Suprapubic skin (tissue), 4 donors: ENCODE measurements around the gene CYTH2. TPM values are rescaled to one million over a fixed set of nuclear protein-coding genes. Genes with fewer than 3 reads are reported as not detected.
A peak's percentile ranks its signal among the peaks of the same experiment; 100 is the strongest.
"Not testable (repeated sequence)": the region's sequence is repeated elsewhere in the genome, so short reads cannot be mapped to it uniquely, and the experiment has no call there.

Source experiments
- DNase-seq, 2 donors: peaks; one replicate each; pipeline ENCODE4 v3.0.0-alpha.2; 2019; ENCODE audit warnings: low spot score in 2 of 2
- H3K27ac ChIP-seq: fragments of 200-600 bp; sonication (generic); one replicate; pipeline ENCODE4 v1.5.1; 2019
- H3K27me3 ChIP-seq: fragments of 200-600 bp; sonication (generic); one replicate; pipeline ENCODE4 v1.5.1; 2019
- H3K36me3 ChIP-seq: fragments of 200-600 bp; sonication (generic); one replicate; pipeline ENCODE4 v1.5.1; 2019
- H3K4me1 ChIP-seq: fragments of 200-600 bp; sonication (generic); one replicate; pipeline ENCODE4 v1.5.1; 2019
- H3K4me3 ChIP-seq: fragments of 200-600 bp; sonication (generic); one replicate; pipeline ENCODE4 v1.5.1; 2019; ENCODE audit warnings: mild to moderate bottlenecking
- H3K9me3 ChIP-seq: fragments of 200-600 bp; sonication (generic); one replicate; pipeline ENCODE4 v1.5.1; 2019
- CTCF ChIP-seq, 2 donors: fragments of 200-600 bp in 1 of 2; fragments of 450-650 bp in 1 of 2; sonication (generic) in 1 of 2; IDR thresholded peaks; one replicate each; pipeline ENCODE4 v1.5.1; 2016 to 2019; ENCODE audit warnings: antibody characterized with exemption in 2 of 2, mild to moderate bottlenecking in 1 of 2, moderate library complexity in 1 of 2
- EP300 ChIP-seq: sonication (generic); formaldehyde crosslinking; IDR thresholded peaks from one replicate; pipeline ENCODE4 v1.6.1; 2017; ENCODE audit warnings: antibody characterized with exemption
- POLR2A ChIP-seq, 2 donors: fragments of 450-650 bp; IDR thresholded peaks; one replicate each; pipeline ENCODE4 v1.6.1; 2017; ENCODE audit warnings: antibody characterized with exemption in 2 of 2, mild to moderate bottlenecking in 2 of 2, moderate library complexity in 2 of 2
- POLR2AphosphoS5 ChIP-seq, 3 donors: sonication (generic); formaldehyde crosslinking; IDR thresholded peaks; one replicate each; pipeline ENCODE4 v1.6.1; 2017; ENCODE audit warnings: antibody characterized with exemption in 3 of 3
- WGBS: methylation state at CpG from one replicate; pipeline ENCODE4 v1.1.5; 2018; 5-methylcytosine and 5-hydroxymethylcytosine counted together
- total RNA-seq, 4 donors: library from RNA; depleted of rRNA; stranded (reverse); fragments of >200 nt; gene quantifications; one replicate each; pipeline ENCODE4 v1.1.0, GENCODE V29; 2016

Gene CYTH2
- total RNA-seq, 4 donors from 2014 or later: 54.9 to 86.5 (median 63.2) TPM

- H3K9me3 ChIP-seq: no peaks in the 10 kb centered on the region
- H3K27ac ChIP-seq: no peak overlapping the region
- peaks cover 1% of the 10 kb centered on the region for H3K36me3 ChIP-seq
- DNase-seq: no peak
- H3K27me3 ChIP-seq: no peaks in the 10 kb centered on the region
- H3K4me1 ChIP-seq: peaks cover 47% of the 10 kb centered on the region
- H3K4me3 ChIP-seq: no peak overlapping the region
- no peak for TF ChIP-seq POLR2AphosphoS5 (IDR thresholded peaks at IDR 0.05)
- no peak for TF ChIP-seq CTCF (IDR thresholded peaks at IDR 0.05)
- no peak for TF ChIP-seq POLR2A (IDR thresholded peaks at IDR 0.05)
- TF ChIP-seq EP300: no peak
- 81% methylated on average over 16 of the region's 16 CpGs for WGBS
Observed at GRCh38 chr19:48484247-48484893, 15.2 kb downstream of the CYTH2 start.

GRCh38 chr19:48484931-48485612 lies 15.9 kb downstream of the CYTH2 start:
- 87% methylated on average over 35 of the region's 37 CpGs for WGBS
- H3K4me3 ChIP-seq: no peak overlapping the region
- no peak for TF ChIP-seq POLR2AphosphoS5 (IDR thresholded peaks at IDR 0.05)
- TF ChIP-seq POLR2A (IDR thresholded peaks at IDR 0.05): no peak
- TF ChIP-seq EP300: no peak
- TF ChIP-seq CTCF (IDR thresholded peaks at IDR 0.05): no peak

GRCh38 chr19:48486706-48487105 lies 17.5 kb downstream of the CYTH2 start:
- not testable (repeated sequence) for H3K27me3 ChIP-seq, H3K36me3 ChIP-seq, H3K9me3 ChIP-seq, H3K4me3 ChIP-seq, DNase-seq, H3K27ac ChIP-seq
- whole genome bisulfite sequencing: 86% methylated on average over 10 of the region's 10 CpGs
- peaks cover 55% of the 10 kb centered on the region for H3K4me1 ChIP-seq

More at GRCh38 chr19:48484931-48485612, 15.9 kb downstream of the CYTH2 start:
- no peaks in the 10 kb centered on the region for H3K9me3 ChIP-seq
- no peaks in the 10 kb centered on the region for H3K27me3 ChIP-seq
- no peaks in the 10 kb centered on the region for H3K36me3 ChIP-seq
- no peak for DNase-seq
- H3K4me1 ChIP-seq: peaks cover 50% of the 10 kb centered on the region
- no peak overlapping the region for H3K27ac ChIP-seq

GRCh38 chr19:48487544-48487943 lies 18.4 kb downstream of the CYTH2 start:
- Histone ChIP-seq H3K4me3 (no peak overlapping the region), H3K27me3 (no peaks in the 10 kb centered on the region), H3K36me3 (no peaks in the 10 kb centered on the region), H3K4me1 (peaks cover 53% of the 10 kb centered on the region), H3K9me3 (no peaks in the 10 kb centered on the region), H3K27ac (peak overlapping the region; percentile 69)
- no peak for DNase-seq
- TF ChIP-seq EP300 (no peak), CTCF (IDR thresholded peaks at IDR 0.05) (no peak), POLR2A (IDR thresholded peaks at IDR 0.05) (no peak), POLR2AphosphoS5 (IDR thresholded peaks at IDR 0.05) (no peak)
- 84% methylated on average over 3 of the region's 6 CpGs for WGBS

- Histone ChIP-seq H3K27ac (peak overlapping the region; percentile 69), H3K36me3 (no peaks in the 10 kb centered on the region), H3K4me3 (no peak overlapping the region), H3K9me3 (no peaks in the 10 kb centered on the region), H3K27me3 (no peaks in the 10 kb centered on the region), H3K4me1 (peaks cover 54% of the 10 kb centered on the region)
- no peak for DNase-seq
- 59% methylated on average over 5 of the region's 8 CpGs for WGBS
- TF ChIP-seq POLR2A (IDR thresholded peaks at IDR 0.05) (no peak), POLR2AphosphoS5 (IDR thresholded peaks at IDR 0.05) (peak in 1 of 3 donors; percentile 50), CTCF (IDR thresholded peaks at IDR 0.05) (no peak), EP300 (no peak)
Observed at GRCh38 chr19:48487948-48488347, 18.8 kb downstream of the CYTH2 start.

GRCh38 chr19:48488478-48488877 lies 19.3 kb downstream of the CYTH2 start:
- H3K4me1 ChIP-seq: peaks cover 54% of the 10 kb centered on the region
- not testable (repeated sequence) for H3K36me3 ChIP-seq, H3K9me3 ChIP-seq, DNase-seq, H3K27me3 ChIP-seq, H3K4me3 ChIP-seq
- 53% methylated on average over 7 of the region's 7 CpGs for WGBS
- H3K27ac ChIP-seq: peak overlapping the region; percentile 69
